B cell (primary cell): ENCODE data around the gene HOXC9. TPM values are rescaled to one million over a fixed set of nuclear protein-coding genes. Genes with fewer than 3 reads are reported as not detected.

Experiments used
- ATAC-seq: fragments of 200-7000 bp; cut with Tn5 transposase; one replicate; pipeline ENCODE4 v1.10.0; 2021; ENCODE audit warnings: low read depth, mild to moderate bottlenecking, moderate number of reproducible peaks, moderate library complexity
- CTCF ChIA-PET: fragments of 350-600 bp; sonication (Branson Sonifier 250); formaldehyde crosslinking; loops from one replicate; lab custom pipeline; 2021; ENCODE audit warnings: antibody characterized with exemption, inconsistent platforms; lab: Charles Lee
- POLR2A ChIA-PET: fragments of 350-600 bp; sonication (Branson Sonifier 250); formaldehyde crosslinking; loops from one replicate; lab custom pipeline; 2021; ENCODE audit warnings: antibody characterized with exemption; lab: Charles Lee
- DNase-seq: peaks from one replicate; pipeline ENCODE4 v3.0.0; 2013
- H2AFZ ChIP-seq: 2 replicates; pipeline ENCODE4 v1.6.1; 2012; ENCODE audit warnings: mild to moderate bottlenecking, low read depth, low read length; ENCODE audit not compliant: insufficient read depth, poor library complexity, severe bottlenecking
- H3K27ac ChIP-seq, 2 donors: 1 replicate in 1 of 2; 2 replicates in 1 of 2; pipeline ENCODE4 v1.5.1; 2012 to 2013; ENCODE audit warnings: low read length in 2 of 2, mild to moderate bottlenecking in 2 of 2, moderate library complexity in 1 of 2
- H3K27me3 ChIP-seq, 4 experiments: fragments of 200-600 bp in 1 of 4; sonication (generic) in 1 of 4; replicated peaks in 1 of 4; 1 replicate in 2 of 4; 2 replicates in 2 of 4; pipeline versions ENCODE4 v1.6.1 to v1.7.0; 2013 to 2016; ENCODE audit warnings: low read length in 3 of 4, mild to moderate bottlenecking in 2 of 4, mixed read lengths in 1 of 4, moderate library complexity in 1 of 4; ENCODE audit not compliant: insufficient read depth in 4 of 4, control insufficient read depth in 3 of 4; ENCODE audit errors: control extremely low read depth in 1 of 4
- H3K36me3 ChIP-seq, 2 experiments: replicated peaks in 1 of 2; 1 replicate in 1 of 2; 2 replicates in 1 of 2; pipeline versions ENCODE4 v1.6.1 to v1.7.1; 2013; ENCODE audit warnings: low read length in 1 of 2; ENCODE audit not compliant: insufficient read depth in 2 of 2, control insufficient read depth in 1 of 2; ENCODE audit errors: control extremely low read depth in 1 of 2, extremely low read depth in 1 of 2
- H3K4me1 ChIP-seq, 2 donors: fragments of 200-600 bp in 1 of 2; sonication (generic) in 1 of 2; 1 replicate in 1 of 2; 2 replicates in 1 of 2; pipeline versions ENCODE4 v1.5.1 to v1.6.1; 2013 to 2017; ENCODE audit warnings: low read length in 2 of 2; ENCODE audit not compliant: control insufficient read depth in 2 of 2, insufficient read depth in 2 of 2
- H3K4me2 ChIP-seq: replicated peaks from 2 replicates; pipeline ENCODE3; 2012; ENCODE audit warnings: mild to moderate bottlenecking, low read depth, low read length; ENCODE audit not compliant: poor library complexity, severe bottlenecking
- H3K4me3 ChIP-seq, 5 experiments: fragments of 200-600 bp in 1 of 5; sonication (generic) in 1 of 5; 1 replicate in 3 of 5; 2 replicates in 2 of 5; pipeline versions ENCODE4 v1.5.1 to v1.7.0; 2011 to 2016; ENCODE audit warnings: low read length in 4 of 5, mild to moderate bottlenecking in 4 of 5, low read depth in 2 of 5, control low read depth in 1 of 5, moderate library complexity in 1 of 5; ENCODE audit not compliant: insufficient read depth in 1 of 5; ENCODE audit errors: control extremely low read depth in 1 of 5, extremely low read depth in 1 of 5
- H3K79me2 ChIP-seq: fragments of 200-600 bp; sonication (generic); one replicate; pipeline ENCODE4 v1.6.0; 2016; ENCODE audit warnings: low read length; ENCODE audit not compliant: control insufficient read depth, insufficient read depth
- H3K9ac ChIP-seq: fragments of 200-600 bp; sonication (generic); 2 replicates; pipeline ENCODE4 v1.6.1; 2017; ENCODE audit warnings: mild to moderate bottlenecking, low read length, moderate library complexity
- H3K9me3 ChIP-seq, 3 donors: one replicate each; pipeline versions ENCODE4 v1.6.1 to v1.7.1; 2013; ENCODE audit warnings: low read length in 2 of 3; ENCODE audit not compliant: control insufficient read depth in 2 of 3, insufficient read depth in 1 of 3; ENCODE audit errors: control extremely low read depth in 1 of 3
- H4K20me1 ChIP-seq: 2 replicates; pipeline ENCODE4 v1.6.0; 2012; ENCODE audit warnings: mild to moderate bottlenecking, low read length; ENCODE audit not compliant: insufficient read depth, control insufficient read depth, poor library complexity, severe bottlenecking
- H3K27ac Mint-ChIP-seq: one replicate; pipeline ENCODE4 v1.8.0; 2021; ENCODE audit warnings: mixed read lengths
- H3K27me3 Mint-ChIP-seq: one replicate; pipeline ENCODE4 v1.8.0; 2021; ENCODE audit warnings: mixed read lengths
- H3K4me1 Mint-ChIP-seq: one replicate; pipeline ENCODE4 v1.8.0; 2021; ENCODE audit warnings: mixed read lengths
- H3K4me3 Mint-ChIP-seq: one replicate; pipeline ENCODE4 v1.8.0; 2021; ENCODE audit warnings: mixed read lengths
- H3K9me3 Mint-ChIP-seq: one replicate; pipeline ENCODE4 v1.8.0; 2022; ENCODE audit warnings: mixed read lengths; ENCODE audit not compliant: insufficient read depth
- CTCF ChIP-seq: fragments of 200-600 bp; IDR thresholded peaks from one replicate; pipeline ENCODE4 v1.8.0; 2022; ENCODE audit warnings: antibody characterized with exemption, mild to moderate bottlenecking
- EZH2 ChIP-seq: IDR thresholded peaks from 2 replicates; pipeline ENCODE4 v1.6.1; 2012; ENCODE audit warnings: borderline replicate concordance, low read depth, mild to moderate bottlenecking, moderate library complexity, low read length; ENCODE audit not compliant: insufficient read depth, poor library complexity, severe bottlenecking
- WGBS: methylation state at CpG from one replicate; pipeline ENCODE4 v1.1.5; 2013; ENCODE audit warnings: missing lambda C conversion rate; ENCODE audit not compliant: insufficient coverage; 5-methylcytosine and 5-hydroxymethylcytosine counted together
- intact Hi-C: fragments of 100-400 bp; cut with micrococcal nuclease; formaldehyde crosslinking; loops from one replicate; pipeline ENCODE4 v1.10.0; 2022
- polyA plus RNA-seq: library from polyadenylated mRNA; depleted of rRNA; stranded (reverse); fragments of >200 nt; gene quantifications from 2 replicates; pipeline ENCODE4 v1.2.3, GENCODE V29; 2012
- total RNA-seq, 2 donors: library from RNA; stranded (reverse); fragments of 120-200 nt in 1 of 2; gene quantifications; 1 replicate in 1 of 2; 2 replicates in 1 of 2; pipeline versions ENCODE4 v1.2.3 to v1.2.4, GENCODE V29; 2013 to 2022

The HOXC9 gene
- total and polyA plus RNA-seq, 2 donors (not counting 1 experiment from before 2014, with no cell fraction given), result not detected

- Histone ChIP-seq H3K27ac (no peak overlapping the region), H3K4me2 (no peak overlapping the region), H3K27me3 (peaks cover 0 to 100% (median 89%) of the 10 kb centered on the region in 4 experiments), H4K20me1 (no peaks in the 10 kb centered on the region), H3K4me1 (peaks cover 23 to 56% of the 10 kb centered on the region in 2 donors), H3K9ac (no peak overlapping the region), H3K9me3 (peaks cover 1 to 73% (median 10%) of the 10 kb centered on the region in 3 donors), H3K79me2 (no peaks in the 10 kb centered on the region), H3K36me3 (no peaks in the 10 kb centered on the region), H3K4me3 (no peak overlapping the region), H2AFZ (no peak overlapping the region)
- Mint-ChIP-seq H3K27me3 (peaks cover 95% of the 10 kb centered on the region), H3K4me3 (no peak overlapping the region), H3K4me1 (peaks cover 26% of the 10 kb centered on the region), H3K27ac (no peak overlapping the region), H3K9me3 (peaks cover 2% of the 10 kb centered on the region)
- TF ChIP-seq CTCF, result no peak
- TF ChIP-seq EZH2, result no peak
- intact Hi-C loops, result loop anchor here (5.0 kb wide), 1 partner anchor 63 kb away; the partner anchor contains the start of gene HOXC5
- DNase-seq, result no peak
- no peak for ATAC-seq
- WGBS, result 21% methylated on average over 10 of the region's 12 CpGs
- ChIA-PET POLR2A (no interaction called here), CTCF (interaction anchor here (0.6 to 1.6 kb wide), 3 partner anchors 222 to 255 kb away, joined by 3 to 6 read pairs (median 5); no protein-coding TSS in a partner anchor)
Measured at GRCh38 chr12:53969588-53970259, 30.2 kb upstream of the HOXC9 start.

- H3K9me3 ChIP-seq, result peaks cover 0 to 74% (median 10%) of the 10 kb centered on the region in 3 donors
- CTCF ChIA-PET, result interaction anchor here (0.6 to 1.6 kb wide), 3 partner anchors 221 to 245 kb away, joined by 4 to 6 read pairs (median 5); no protein-coding TSS in a partner anchor
- H3K4me2 ChIP-seq, result no peak overlapping the region
- Mint-ChIP-seq H3K4me1 (peaks cover 28% of the 10 kb centered on the region), H3K27me3 (peaks cover 93% of the 10 kb centered on the region), H3K4me3 (no peak overlapping the region), H3K27ac (no peak overlapping the region), H3K9me3 (peaks cover 2% of the 10 kb centered on the region)
- H3K36me3 ChIP-seq, result no peaks in the 10 kb centered on the region
- H2AFZ ChIP-seq, result no peak overlapping the region
- no peaks in the 10 kb centered on the region for H4K20me1 ChIP-seq
- DNase-seq, result no peak
- TF ChIP-seq CTCF (no peak), EZH2 (no peak)
- peaks cover 31 to 57% of the 10 kb centered on the region in 2 donors for H3K4me1 ChIP-seq
- POLR2A ChIA-PET, result no interaction called here
- H3K9ac ChIP-seq, result no peak overlapping the region
- peaks cover 0 to 99% (median 86%) of the 10 kb centered on the region in 4 experiments for H3K27me3 ChIP-seq
- no peak overlapping the region for H3K27ac ChIP-seq
- no peaks in the 10 kb centered on the region for H3K79me2 ChIP-seq
- WGBS, result 13% methylated on average over 2 of the region's 4 CpGs
- intact Hi-C loops, result no loop called here
- H3K4me3 ChIP-seq, result no peak overlapping the region
- no peak for ATAC-seq
Measured at GRCh38 chr12:53970451-53970850, 29.5 kb upstream of the HOXC9 start.
